Neural crest cell (in vitro differentiated cells): ENCODE data around the gene CD209. TPM values are rescaled to one million over a fixed set of nuclear protein-coding genes. Genes with fewer than 3 reads are reported as not detected.
"Not testable (repeated sequence)": the region's sequence is repeated elsewhere in the genome, so short reads cannot be mapped to it uniquely, and the experiment has no call there.

Source experiments
- DNase-seq: peaks from one replicate; pipeline ENCODE4 v3.0.0; 2021; ENCODE audit warnings: low read depth, mixed read lengths, low spot score
- H3K27ac Mint-ChIP-seq: one replicate; pipeline ENCODE4 v1.8.0; 2021; ENCODE audit warnings: mild to moderate bottlenecking, mixed read lengths; ENCODE audit not compliant: unreplicated experiment
- H3K27me3 Mint-ChIP-seq: 2 replicates; pipeline ENCODE4 v1.8.0; 2021; ENCODE audit warnings: low read depth, mild to moderate bottlenecking, mixed read lengths
- H3K36me3 Mint-ChIP-seq: 2 replicates; pipeline ENCODE4 v1.8.0; 2021; ENCODE audit warnings: low read depth, mild to moderate bottlenecking, mixed read lengths
- H3K4me1 Mint-ChIP-seq: 2 replicates; pipeline ENCODE4 v1.8.0; 2021; ENCODE audit warnings: mixed read lengths
- H3K4me3 Mint-ChIP-seq: one replicate; pipeline ENCODE4 v1.8.0; 2021; ENCODE audit warnings: mild to moderate bottlenecking, mixed read lengths
- H3K9me3 Mint-ChIP-seq: 2 replicates; pipeline ENCODE4 v1.8.0; 2021; ENCODE audit warnings: mixed read lengths
- CTCF ChIP-seq: fragments of 200-600 bp; sonication (generic); conservative IDR thresholded peaks from 2 replicates; pipeline ENCODE4 v1.5.0; 2021; ENCODE audit warnings: antibody characterized with exemption, mild to moderate bottlenecking
- long read RNA-seq: library from polyadenylated mRNA; unstranded; transcript quantifications from one replicate; pipeline ENCODE4 v2.0.0, GENCODE V29; 2020
- total RNA-seq: library from RNA; stranded (reverse); gene quantifications from 2 replicates; pipeline ENCODE4 v1.2.1, GENCODE V29; 2021

CD209 gene
- not detected in 2 replicates for total RNA-seq
- long read RNA-seq, result 0 reads

- no peaks in the 10 kb centered on the region for H3K4me1 Mint-ChIP-seq
- no peak within 1 kb of the TSS for H3K27ac Mint-ChIP-seq
- no peak within 1 kb of the TSS for H3K4me3 Mint-ChIP-seq
Observed at GRCh38 chr19:7746903-7747884, at the start of gene CD209. Gene CD209, minus strand, starts transcription at chr19:7747534. Its CDS starts 23 bp downstream, at chr19:7747511.

GRCh38 chr19:7795555-7796161 lies 48.3 kb upstream of the CD209 start:
- no peak overlapping the region for H3K4me3 Mint-ChIP-seq
- H3K4me1 Mint-ChIP-seq, result peaks cover 20% of the 10 kb centered on the region
- no peak for DNase-seq
- peaks cover 52% of the 10 kb centered on the region for H3K27me3 Mint-ChIP-seq
- H3K36me3 Mint-ChIP-seq, result peaks cover 2% of the 10 kb centered on the region
- no peak overlapping the region for H3K27ac Mint-ChIP-seq
- no peak for TF ChIP-seq CTCF
- H3K9me3 Mint-ChIP-seq, result peaks cover 3% of the 10 kb centered on the region

More at GRCh38 chr19:7746903-7747884, at the start of gene CD209:
- no peaks in the 10 kb centered on the region for H3K36me3 Mint-ChIP-seq
- H3K9me3 Mint-ChIP-seq, result no peaks in the 10 kb centered on the region
- TF ChIP-seq CTCF, result no peak
- peaks cover 58% of the 10 kb centered on the region for H3K27me3 Mint-ChIP-seq
- no peak for DNase-seq

- peaks cover 3% of the 10 kb centered on the region for H3K9me3 Mint-ChIP-seq
- no peak for TF ChIP-seq CTCF
- no peak overlapping the region for H3K4me3 Mint-ChIP-seq
- no peak for DNase-seq
- H3K27ac Mint-ChIP-seq, result no peak overlapping the region
- no peaks in the 10 kb centered on the region for H3K36me3 Mint-ChIP-seq
- peaks cover 2% of the 10 kb centered on the region for H3K4me1 Mint-ChIP-seq
- peaks cover 58% of the 10 kb centered on the region for H3K27me3 Mint-ChIP-seq
Observed at GRCh38 chr19:7793493-7793892, 46.2 kb upstream of the CD209 start.

- H3K27me3 Mint-ChIP-seq, result peaks cover 66% of the 10 kb centered on the region
- H3K27ac Mint-ChIP-seq, result not testable (repeated sequence)
Observed at GRCh38 chr19:7792701-7793100, 45.4 kb upstream of the CD209 start.

GRCh38 chr19:7792281-7792680 lies 44.9 kb upstream of the CD209 start:
- DNase-seq, result no peak
- Mint-ChIP-seq H3K27ac (no peak overlapping the region), H3K27me3 (peaks cover 70% of the 10 kb centered on the region), H3K4me1 (no peaks in the 10 kb centered on the region), H3K9me3 (peaks cover 3% of the 10 kb centered on the region), H3K36me3 (no peaks in the 10 kb centered on the region), H3K4me3 (no peak overlapping the region)
- TF ChIP-seq CTCF, result no peak

More at GRCh38 chr19:7792701-7793100, 45.4 kb upstream of the CD209 start:
- not testable (repeated sequence) for H3K9me3 Mint-ChIP-seq, H3K4me1 Mint-ChIP-seq, H3K36me3 Mint-ChIP-seq, DNase-seq, H3K4me3 Mint-ChIP-seq

- H3K27ac Mint-ChIP-seq, result no peak overlapping the region
Observed at GRCh38 chr19:7790416-7790815, 43.1 kb upstream of the CD209 start.

More at GRCh38 chr19:7790416-7790815, 43.1 kb upstream of the CD209 start:
- Mint-ChIP-seq H3K4me3 (no peak overlapping the region), H3K36me3 (no peaks in the 10 kb centered on the region), H3K9me3 (peaks cover 3% of the 10 kb centered on the region), H3K27me3 (peaks cover 84% of the 10 kb centered on the region), H3K4me1 (no peaks in the 10 kb centered on the region)
- DNase-seq, result no peak
- no peak for TF ChIP-seq CTCF
